ENCODE measurements around the gene TAS2R42. TPM values are rescaled to one million over a fixed set of nuclear protein-coding genes. Genes with fewer than 3 reads are reported as not detected.
A peak's percentile ranks its signal among the peaks of the same experiment; 100 is the strongest.

TAS2R42 gene, protein sequence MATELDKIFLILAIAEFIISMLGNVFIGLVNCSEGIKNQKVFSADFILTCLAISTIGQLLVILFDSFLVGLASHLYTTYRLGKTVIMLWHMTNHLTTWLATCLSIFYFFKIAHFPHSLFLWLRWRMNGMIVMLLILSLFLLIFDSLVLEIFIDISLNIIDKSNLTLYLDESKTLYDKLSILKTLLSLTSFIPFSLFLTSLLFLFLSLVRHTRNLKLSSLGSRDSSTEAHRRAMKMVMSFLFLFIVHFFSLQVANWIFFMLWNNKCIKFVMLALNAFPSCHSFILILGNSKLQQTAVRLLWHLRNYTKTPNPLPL
- polyA plus RNA-seq (2011; rRNA removed) (not detected in 2 replicates), polyA minus RNA-seq (2011; rRNA and poly(A)+ RNA removed) (not detected in 2 replicates)

DNA sequence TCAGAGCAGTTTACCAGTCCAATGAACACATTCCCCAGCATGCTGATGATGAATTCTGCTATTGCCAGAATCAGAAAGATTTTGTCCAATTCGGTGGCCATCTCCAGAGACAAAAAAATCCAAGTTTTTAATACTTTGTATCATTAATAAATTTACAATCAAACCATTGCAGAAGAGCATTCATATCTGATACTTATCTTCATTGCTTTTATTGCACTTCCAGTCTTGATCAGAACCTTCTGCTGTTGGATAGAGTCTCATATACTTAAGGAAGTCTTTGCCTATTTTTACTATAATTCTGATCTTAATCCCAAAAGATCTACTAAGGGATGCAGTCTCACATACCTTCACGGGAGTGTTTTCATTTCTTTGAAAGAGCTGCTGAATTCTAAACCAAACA is at the start of gene TAS2R42:
Gene TAS2R42 (minus strand): TSS at position 101 of the 400 bp plus-strand sequence. CDS start 0 bp downstream, at position 101.
- no peak for DNase-seq (ENCODE audit: low read depth)
- Histone ChIP-seq H3K36me3 (ENCODE audit: control insufficient read depth, insufficient read depth, low read length) (no peaks in the 10 kb centered on the region), H3K4me3 (ENCODE audit: low read depth, low read length) (no peak within 1 kb of the TSS), H3K27me3 (ENCODE audit: control insufficient read depth, insufficient read depth, low read length) (no peaks in the 10 kb centered on the region)
- CTCF ChIA-PET = no interaction called here
- TF ChIP-seq, protein P1, sequence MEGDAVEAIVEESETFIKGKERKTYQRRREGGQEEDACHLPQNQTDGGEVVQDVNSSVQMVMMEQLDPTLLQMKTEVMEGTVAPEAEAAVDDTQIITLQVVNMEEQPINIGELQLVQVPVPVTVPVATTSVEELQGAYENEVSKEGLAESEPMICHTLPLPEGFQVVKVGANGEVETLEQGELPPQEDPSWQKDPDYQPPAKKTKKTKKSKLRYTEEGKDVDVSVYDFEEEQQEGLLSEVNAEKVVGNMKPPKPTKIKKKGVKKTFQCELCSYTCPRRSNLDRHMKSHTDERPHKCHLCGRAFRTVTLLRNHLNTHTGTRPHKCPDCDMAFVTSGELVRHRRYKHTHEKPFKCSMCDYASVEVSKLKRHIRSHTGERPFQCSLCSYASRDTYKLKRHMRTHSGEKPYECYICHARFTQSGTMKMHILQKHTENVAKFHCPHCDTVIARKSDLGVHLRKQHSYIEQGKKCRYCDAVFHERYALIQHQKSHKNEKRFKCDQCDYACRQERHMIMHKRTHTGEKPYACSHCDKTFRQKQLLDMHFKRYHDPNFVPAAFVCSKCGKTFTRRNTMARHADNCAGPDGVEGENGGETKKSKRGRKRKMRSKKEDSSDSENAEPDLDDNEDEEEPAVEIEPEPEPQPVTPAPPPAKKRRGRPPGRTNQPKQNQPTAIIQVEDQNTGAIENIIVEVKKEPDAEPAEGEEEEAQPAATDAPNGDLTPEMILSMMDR (IDR thresholded peaks at IDR 0.05; ENCODE audit: insufficient read depth, low read depth, low read length) = no peak
- POLR2A ChIA-PET = no interaction called here

DNA sequence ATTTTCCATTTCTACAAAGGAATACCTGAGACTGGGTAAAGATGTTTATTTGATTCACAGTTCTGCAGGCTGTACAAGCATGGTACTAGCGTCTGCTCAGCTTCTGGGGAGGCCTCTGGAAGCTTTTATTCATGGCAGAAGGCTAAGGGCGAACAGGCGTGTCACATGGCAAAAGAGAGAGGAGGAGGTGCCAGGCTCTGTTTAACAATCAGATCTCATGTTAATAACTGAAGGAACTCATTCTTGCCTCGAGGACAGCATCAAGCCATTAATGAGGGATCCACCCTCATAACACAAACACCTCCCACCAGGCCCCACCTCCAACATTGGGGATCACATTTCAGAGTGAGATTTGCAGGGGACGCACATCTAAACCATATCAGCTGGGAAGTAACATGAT is 46.8 kb upstream of the TAS2R42 start:
- CTCF ChIA-PET = interaction anchor here (0.6 to 1.1 kb wide), 2 partner anchors 190 to 254 kb away, joined by 3 to 4 read pairs; no protein-coding TSS in a partner anchor
- no peak overlapping the region for H3K4me3 ChIP-seq (ENCODE audit: low read depth, low read length)
- no peaks in the 10 kb centered on the region for H3K36me3 ChIP-seq (ENCODE audit: control insufficient read depth, insufficient read depth, low read length)
- TF ChIP-seq, protein P1 (IDR thresholded peaks at IDR 0.05; ENCODE audit: insufficient read depth, low read depth, low read length) = no peak
- POLR2A ChIA-PET = no interaction called here
- H3K27me3 ChIP-seq (ENCODE audit: control insufficient read depth, insufficient read depth, low read length) = no peaks in the 10 kb centered on the region
- no peak for DNase-seq (ENCODE audit: low read depth)

DNA sequence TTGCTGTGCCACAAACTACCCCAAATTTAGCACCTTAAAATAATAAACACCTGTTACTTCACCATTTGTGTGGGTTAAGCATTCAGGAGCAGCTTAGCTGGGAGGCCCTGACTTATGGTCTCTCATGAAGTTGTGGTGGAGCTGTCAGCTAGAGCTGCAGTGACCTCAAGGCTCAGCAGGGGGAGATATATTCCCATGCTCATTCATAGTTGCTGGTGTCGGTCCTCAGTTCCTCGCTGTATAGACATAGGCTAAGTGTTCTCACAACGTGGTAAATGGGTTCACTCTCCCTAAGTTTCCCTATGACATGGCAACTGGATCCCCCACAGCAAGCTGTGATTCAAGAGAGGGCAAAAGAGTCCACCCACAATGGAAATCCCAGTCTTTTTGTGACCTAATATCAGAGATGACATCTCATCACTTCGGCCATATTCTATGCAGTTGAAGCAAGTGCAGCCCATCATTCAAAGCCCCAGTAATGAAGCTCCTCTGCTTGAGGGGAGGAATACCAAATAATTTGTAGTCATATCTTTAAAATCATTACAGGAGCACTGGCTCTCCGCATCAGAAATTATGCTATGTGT is 41.7 kb upstream of the TAS2R42 start:
- no peak for DNase-seq (ENCODE audit: low read depth)
- Histone ChIP-seq H3K4me3 (ENCODE audit: low read depth, low read length) (no peak overlapping the region), H3K27me3 (ENCODE audit: control insufficient read depth, insufficient read depth, low read length) (no peaks in the 10 kb centered on the region), H3K36me3 (ENCODE audit: control insufficient read depth, insufficient read depth, low read length) (no peaks in the 10 kb centered on the region)
- ChIA-PET CTCF (interaction anchor here (0.6 to 4.5 kb wide), 8 partner anchors 11 to 457 kb away, joined by 3 to 44 read pairs (median 6); no protein-coding TSS in a partner anchor), POLR2A (no interaction called here)
- TF ChIP-seq, protein P1 (IDR thresholded peaks at IDR 0.05; ENCODE audit: insufficient read depth, low read depth, low read length) = peak; percentile 63

DNA sequence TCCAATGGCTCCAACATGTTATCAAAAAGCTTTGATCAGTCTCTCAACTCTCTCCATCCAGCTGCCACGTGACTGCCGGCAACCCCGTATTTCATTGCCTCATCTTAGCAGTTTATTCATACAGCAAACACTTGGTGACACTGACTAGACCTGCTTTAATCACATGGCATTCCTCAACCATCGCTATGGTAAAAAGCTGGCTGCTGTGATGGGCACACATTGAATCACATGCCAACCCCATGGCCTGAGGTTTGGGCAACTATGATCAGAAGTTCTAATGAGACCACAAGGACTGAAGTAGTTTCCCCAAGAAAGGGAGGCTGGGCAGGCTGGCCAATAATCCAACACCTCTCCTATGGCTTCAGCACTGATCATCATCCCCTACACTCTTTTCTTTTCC is 40.6 kb upstream of the TAS2R42 start:
- Histone ChIP-seq H3K4me3 (ENCODE audit: low read depth, low read length) (no peak overlapping the region), H3K27me3 (ENCODE audit: control insufficient read depth, insufficient read depth, low read length) (no peaks in the 10 kb centered on the region), H3K36me3 (ENCODE audit: control insufficient read depth, insufficient read depth, low read length) (no peaks in the 10 kb centered on the region)
- POLR2A ChIA-PET = no interaction called here
- DNase-seq (ENCODE audit: low read depth) = no peak
- CTCF ChIA-PET = interaction anchor here (1.8 to 4.5 kb wide), 2 partner anchors 10 to 260 kb away, joined by 9 to 44 read pairs; no protein-coding TSS in a partner anchor
- TF ChIP-seq, protein P1 (IDR thresholded peaks at IDR 0.05; ENCODE audit: insufficient read depth, low read depth, low read length) = no peak

GRCh38 chr12:11209113-11209512 is 22.4 kb upstream of the TAS2R42 start:
- TF ChIP-seq, protein P1 (IDR thresholded peaks at IDR 0.05; ENCODE audit: insufficient read depth, low read depth, low read length) = no peak
- Histone ChIP-seq H3K27me3 (ENCODE audit: control insufficient read depth, insufficient read depth, low read length) (no peaks in the 10 kb centered on the region), H3K36me3 (ENCODE audit: control insufficient read depth, insufficient read depth, low read length) (no peaks in the 10 kb centered on the region), H3K4me3 (ENCODE audit: low read depth, low read length) (no peak overlapping the region)
- CTCF ChIA-PET = interaction anchor here (0.6 kb wide), 1 partner anchor 47 kb away, joined by 3 read pairs; no protein-coding TSS in a partner anchor
- no peak for DNase-seq (ENCODE audit: low read depth)
- POLR2A ChIA-PET = no interaction called here
